Colon (tissue), 2 donors: ENCODE data around the gene STK11IP.

ENCODE experiments used
- FAIRE-seq: peaks from 2 replicates; lab custom pipeline; 2012; peaks lifted over from hg19 to GRCh38; lab: Jason Lieb, UNC
- donor health status: control.
- donor health status: control.

Gene STK11IP

GRCh38 chr2:219578811-219579613 lies 18.6 kb upstream of the STK11IP start:
- FAIRE-seq: no peak

- no peak for FAIRE-seq
Observed at GRCh38 chr2:219581346-219581745, 16.3 kb upstream of the STK11IP start.

GRCh38 chr2:219591091-219591490 lies 6.6 kb upstream of the STK11IP start:
- no peak for FAIRE-seq

DNA sequence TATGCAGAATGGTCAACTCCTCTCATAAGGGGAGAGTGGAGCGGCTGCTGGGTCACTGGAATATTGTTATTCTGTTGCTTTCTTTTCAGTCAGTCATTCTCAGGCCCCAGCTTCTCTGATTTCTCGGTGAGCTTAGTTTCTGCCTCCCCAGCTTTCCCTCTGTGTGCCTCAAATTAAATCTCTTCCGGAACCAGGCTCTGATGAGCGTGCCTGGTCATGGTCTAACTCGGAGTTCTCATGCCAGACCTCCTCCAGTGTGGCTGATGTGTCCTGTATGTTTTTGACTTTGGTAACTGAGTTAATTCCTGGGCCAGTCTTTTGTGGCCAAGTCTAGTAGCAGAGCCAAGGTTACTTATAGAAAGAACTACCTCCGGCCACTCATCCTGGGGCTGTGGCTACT lies 4.9 kb upstream of the STK11IP start:
- FAIRE-seq: no peak

GRCh38 chr2:219593154-219593553 lies 4.5 kb upstream of the STK11IP start:
- no peak for FAIRE-seq

- no peak for FAIRE-seq
Observed at GRCh38 chr2:219595256-219595655, 2.4 kb upstream of the STK11IP start.

DNA sequence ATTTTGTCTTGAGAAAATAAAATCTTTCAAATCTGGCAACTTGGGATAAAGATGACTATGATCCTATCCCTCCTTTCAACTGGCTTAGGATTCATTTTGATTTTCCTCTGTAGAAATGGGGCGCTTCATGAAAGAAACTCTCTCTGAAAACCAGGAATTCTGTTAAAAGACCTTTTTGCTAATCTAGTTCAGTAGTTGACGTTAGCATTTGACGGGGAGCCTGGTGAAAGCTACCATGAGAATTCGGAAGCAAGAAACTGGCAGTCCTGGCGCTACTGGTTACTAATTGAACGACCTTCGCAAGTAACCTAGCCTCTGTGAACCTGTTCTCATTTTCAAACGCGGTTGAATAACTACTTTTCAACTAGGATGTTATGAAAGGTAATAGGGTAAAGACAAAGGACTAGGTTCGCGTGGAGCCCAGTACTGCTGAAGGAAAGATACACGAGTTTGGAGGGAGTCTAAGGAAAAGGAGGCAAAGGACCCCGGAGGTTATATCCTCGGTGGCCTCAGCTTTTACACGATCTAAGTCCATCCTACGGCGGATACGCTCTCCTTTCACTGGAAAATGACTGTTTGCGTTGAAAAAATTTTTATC lies 604 bp upstream of the STK11IP start:
- FAIRE-seq: no peak

DNA sequence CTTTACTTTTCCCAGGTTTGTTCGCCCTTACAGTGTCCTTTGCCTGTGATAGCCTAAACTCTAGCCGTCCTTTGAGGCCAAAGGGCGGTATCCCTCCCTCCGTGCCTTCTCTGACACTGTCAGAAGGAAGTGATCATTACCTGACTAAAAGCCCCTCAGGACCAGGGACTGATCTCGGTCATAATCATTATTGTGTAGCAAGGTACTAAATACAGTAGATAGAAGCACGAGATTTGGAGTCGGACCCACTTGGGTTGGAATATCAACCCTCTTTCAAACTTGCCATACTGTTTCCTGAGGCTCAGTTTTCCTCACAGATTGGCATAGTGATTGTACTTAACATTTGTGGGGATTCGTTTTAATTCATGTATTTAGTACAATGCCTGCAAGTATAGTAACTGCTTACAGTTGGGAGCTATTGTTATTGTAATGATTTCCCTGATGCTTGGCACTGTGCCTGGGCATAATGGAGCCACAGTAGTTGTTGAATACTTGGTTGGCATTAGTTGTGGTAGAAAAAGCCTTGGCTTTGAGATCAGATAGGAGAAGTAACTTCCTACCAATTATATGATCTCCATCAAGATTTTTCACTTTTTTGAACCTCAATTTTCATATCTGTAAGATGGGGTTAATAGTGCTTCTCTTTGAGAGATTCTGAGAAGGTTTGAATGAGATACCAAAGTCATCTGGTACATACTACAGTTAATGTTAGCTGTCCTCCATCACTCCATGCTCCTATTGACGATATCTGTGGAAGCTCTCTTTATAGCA lies 836 bp downstream of the STK11IP start:
- FAIRE-seq: no peak

- no peak for FAIRE-seq
Observed at GRCh38 chr2:219603771-219604170, 6.1 kb downstream of the STK11IP start.

- no peak for FAIRE-seq
Observed at GRCh38 chr2:219605607-219605954, 7.9 kb downstream of the STK11IP start.

DNA sequence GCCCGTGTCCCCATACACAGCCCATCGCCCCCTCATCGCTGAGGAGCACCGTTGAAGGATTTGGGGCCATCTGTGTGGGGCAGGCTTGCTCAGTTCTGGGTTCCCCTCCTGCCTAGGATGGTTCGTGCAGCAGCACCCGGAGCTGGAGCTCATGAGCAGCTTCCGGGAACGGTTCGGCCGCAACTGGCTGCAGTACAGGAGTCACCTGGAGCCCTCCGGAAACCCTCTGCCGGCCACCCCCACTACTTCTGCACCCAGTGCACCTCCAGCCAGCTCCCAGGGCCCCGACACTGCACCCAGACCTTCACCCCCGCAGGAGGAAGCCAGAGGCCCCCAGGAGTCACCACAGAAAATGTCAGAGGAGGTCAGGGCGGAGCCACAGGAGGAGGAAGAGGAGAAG lies 10.3 kb downstream of the STK11IP start:
- FAIRE-seq: no peak

GRCh38 chr2:219608399-219608964 lies 10.8 kb downstream of the STK11IP start:
- FAIRE-seq: no peak

DNA sequence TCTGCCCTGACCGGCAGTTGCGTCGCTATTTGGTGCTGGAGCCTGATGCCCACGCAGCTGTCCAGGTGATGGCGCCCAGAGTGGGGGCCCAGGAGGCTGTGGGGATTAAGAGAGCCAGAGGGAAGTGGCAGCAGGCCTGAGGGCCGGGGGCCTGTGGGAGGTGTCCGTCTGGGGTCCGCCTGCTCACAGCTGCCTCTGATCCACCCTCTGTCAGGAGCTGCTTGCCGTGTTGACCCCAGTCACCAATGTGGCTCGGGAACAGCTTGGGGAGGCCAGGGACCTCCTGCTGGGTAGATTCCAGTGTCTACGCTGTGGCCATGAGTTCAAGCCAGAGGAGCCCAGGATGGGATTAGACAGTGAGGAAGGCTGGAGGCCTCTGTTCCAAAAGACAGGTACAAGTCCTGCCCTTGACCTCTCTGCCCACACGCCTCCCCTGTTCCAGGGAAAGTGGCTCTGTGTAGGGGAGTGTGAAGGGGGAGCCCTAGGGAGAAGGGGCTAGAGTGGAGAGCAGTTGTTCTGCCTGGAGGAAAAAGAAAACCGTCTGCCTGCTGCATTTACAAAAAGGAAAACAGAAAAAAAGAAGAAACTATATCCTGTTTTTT lies 11.6 kb downstream of the STK11IP start:
- no peak for FAIRE-seq

- FAIRE-seq: no peak
Observed at GRCh38 chr2:219611306-219611705, 13.6 kb downstream of the STK11IP start.

DNA sequence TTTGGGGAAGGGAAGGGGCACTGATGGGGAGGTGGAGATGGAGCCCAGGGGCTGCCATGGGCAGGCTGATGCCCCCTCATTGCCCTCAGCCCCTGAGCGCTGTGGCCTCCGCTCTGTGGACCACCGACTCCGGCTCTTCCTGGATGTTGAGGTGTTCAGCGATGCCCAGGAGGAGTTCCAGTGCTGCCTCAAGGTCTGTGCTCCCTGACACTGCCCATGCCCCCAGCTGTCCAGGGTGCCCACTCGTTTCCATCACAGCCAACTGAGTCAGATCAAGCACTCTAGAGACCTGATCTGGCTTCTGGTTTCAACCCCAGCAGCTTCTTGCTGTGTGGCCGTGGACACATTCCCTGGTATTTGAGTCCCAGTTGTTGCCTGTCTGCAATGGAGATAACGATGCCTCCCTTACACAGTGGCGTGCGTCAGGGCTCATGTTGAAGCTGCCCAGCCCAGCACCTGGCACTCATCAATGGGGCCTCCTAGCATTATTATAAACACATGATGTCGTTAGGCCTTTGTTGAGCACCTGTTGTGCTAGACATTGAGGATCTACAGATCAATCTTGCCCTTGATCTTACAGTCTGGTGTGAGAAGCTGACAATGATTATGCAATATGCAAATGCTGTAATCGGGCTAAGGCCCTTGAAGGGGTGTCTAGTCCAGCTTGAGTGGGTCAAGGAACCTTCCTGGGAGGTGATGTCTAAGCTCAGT lies 14.4 kb downstream of the STK11IP start:
- FAIRE-seq: no peak

GRCh38 chr2:219612577-219613286 lies 15.1 kb downstream of the STK11IP start:
- no peak for FAIRE-seq

DNA sequence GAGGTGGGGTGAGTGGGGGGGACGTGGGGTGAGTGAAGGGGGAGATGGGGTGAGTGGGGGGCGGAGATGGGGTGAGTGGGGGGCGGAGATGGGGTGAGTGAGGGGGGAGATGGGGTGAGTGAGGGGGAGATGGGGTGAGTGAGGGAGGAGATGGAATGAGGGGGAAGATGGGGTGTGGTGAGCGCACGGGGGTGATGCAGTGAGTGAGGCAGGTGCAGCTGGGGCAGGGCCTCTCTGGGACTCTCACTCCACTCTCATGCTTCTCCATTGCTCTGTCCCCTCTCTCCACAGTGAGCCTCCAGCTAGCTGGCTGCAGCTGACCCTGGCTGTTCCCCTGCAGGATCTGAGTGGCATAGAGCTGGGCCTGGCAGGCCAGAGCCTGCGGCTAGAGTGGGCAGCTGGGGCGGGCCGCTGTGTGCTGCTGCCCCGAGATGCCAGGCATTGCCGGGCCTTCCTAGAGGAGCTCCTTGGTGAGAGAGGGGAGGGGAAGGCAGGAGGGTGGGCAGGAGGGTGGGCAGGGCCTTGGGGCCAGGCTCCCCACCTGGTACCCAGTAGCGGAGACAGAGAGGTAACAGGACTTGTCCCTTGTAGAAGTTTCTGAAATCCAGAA lies 15.9 kb downstream of the STK11IP start:
- no peak for FAIRE-seq

DNA sequence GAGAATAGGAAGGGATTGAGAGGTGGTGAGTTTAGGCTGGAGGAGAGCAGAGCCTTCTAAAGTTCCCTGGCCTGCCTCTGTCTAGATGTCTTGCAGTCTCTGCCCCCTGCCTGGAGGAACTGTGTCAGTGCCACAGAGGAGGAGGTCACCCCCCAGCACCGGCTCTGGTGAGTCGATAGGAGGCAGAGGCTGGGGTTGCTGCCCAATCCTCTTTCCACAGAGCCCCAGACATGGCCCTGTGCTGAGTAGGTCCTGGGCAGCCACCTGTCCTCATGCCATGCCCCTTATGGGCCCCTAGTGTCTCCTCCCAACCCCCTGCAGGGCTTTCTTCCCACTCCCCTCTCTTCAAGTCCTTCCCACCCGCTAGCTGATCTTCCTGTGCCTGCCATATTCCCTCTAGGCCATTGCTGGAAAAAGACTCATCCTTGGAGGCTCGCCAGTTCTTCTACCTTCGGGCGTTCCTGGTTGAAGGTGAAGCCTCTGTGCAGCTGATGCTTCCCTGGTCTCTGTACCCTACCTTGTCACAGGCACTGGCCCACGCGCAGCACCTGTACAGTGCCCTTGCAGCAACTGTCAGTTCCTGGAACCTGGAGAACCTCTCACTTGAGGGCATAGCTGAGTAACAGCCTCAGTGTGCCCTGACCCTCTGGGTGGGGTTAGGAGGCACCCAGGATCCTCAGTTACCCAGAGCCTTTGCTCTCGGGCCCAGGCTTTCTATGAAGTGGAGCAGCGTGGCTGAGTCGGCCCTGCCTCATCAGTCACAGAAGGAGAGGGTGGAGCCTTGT lies 16.6 kb downstream of the STK11IP start:
- no peak for FAIRE-seq

DNA sequence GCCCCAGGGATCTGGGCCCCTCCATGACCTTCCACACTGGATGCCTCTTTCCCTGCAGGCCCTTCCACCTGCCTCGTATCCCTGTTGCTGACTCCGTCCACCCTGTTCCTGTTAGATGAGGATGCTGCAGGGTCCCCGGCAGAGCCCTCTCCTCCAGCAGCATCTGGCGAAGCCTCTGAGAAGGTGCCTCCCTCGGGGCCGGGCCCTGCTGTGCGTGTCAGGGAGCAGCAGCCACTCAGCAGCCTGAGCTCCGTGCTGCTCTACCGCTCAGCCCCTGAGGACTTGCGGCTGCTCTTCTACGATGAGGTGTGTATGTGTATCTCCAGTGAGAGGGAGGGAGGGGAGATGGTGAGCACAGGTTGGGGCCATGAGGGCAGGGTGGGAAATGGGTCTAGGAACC lies 17.4 kb downstream of the STK11IP start:
- no peak for FAIRE-seq

GRCh38 chr2:219615894-219616293 lies 18.2 kb downstream of the STK11IP start:
- FAIRE-seq: no peak
